Kidney (tissue), 14 donors: ENCODE results near the gene HASPIN. TPM values are rescaled to one million over a fixed set of nuclear protein-coding genes. Genes with fewer than 3 reads are reported as not detected.

Source experiments
- DNase-seq, 5 donors: peaks; one replicate each; pipeline ENCODE4 v3.0.0-alpha.2; 2013 to 2020
- FAIRE-seq: peaks from 2 replicates; lab custom pipeline; 2012; peaks lifted over from hg19 to GRCh38; lab: Jason Lieb, UNC
- H3K27ac ChIP-seq, 2 donors: one replicate each; pipeline ENCODE4 v1.7.0; 2013; ENCODE audit warnings: low read depth in 2 of 2, low read length in 2 of 2, inconsistent platforms in 1 of 2
- H3K27me3 ChIP-seq: one replicate; pipeline ENCODE4 v1.7.1; 2013; ENCODE audit warnings: low read length, inconsistent platforms; ENCODE audit not compliant: control insufficient read depth, insufficient read depth
- H3K36me3 ChIP-seq, 3 donors: one replicate each; pipeline versions ENCODE4 v1.7.0 to v1.7.1; 2013; ENCODE audit warnings: low read length in 3 of 3, control low read depth in 1 of 3, inconsistent platforms in 1 of 3; ENCODE audit not compliant: insufficient read depth in 3 of 3, control insufficient read depth in 2 of 3
- H3K4me1 ChIP-seq, 3 donors: one replicate each; pipeline versions ENCODE4 v1.7.0 to v1.7.1; 2013; ENCODE audit warnings: low read length in 3 of 3, inconsistent platforms in 1 of 3, low read depth in 1 of 3; ENCODE audit not compliant: control insufficient read depth in 2 of 3, insufficient read depth in 2 of 3
- H3K4me3 ChIP-seq, 3 donors: one replicate each; pipeline versions ENCODE4 v1.7.0 to v1.8.1; 2013; ENCODE audit warnings: low read length in 3 of 3, control low read depth in 1 of 3, inconsistent platforms in 1 of 3
- H3K9ac ChIP-seq, 3 donors: one replicate each; pipeline versions ENCODE4 v1.7.0 to v1.7.1; 2013; ENCODE audit warnings: low read length in 3 of 3, control low read depth in 1 of 3, inconsistent platforms in 1 of 3
- H3K9me3 ChIP-seq, 3 donors: one replicate each; pipeline versions ENCODE4 v1.7.0 to v1.7.1; 2013; ENCODE audit warnings: low read length in 3 of 3, control low read depth in 1 of 3, inconsistent platforms in 1 of 3; ENCODE audit not compliant: control insufficient read depth in 2 of 3, insufficient read depth in 1 of 3
- CTCF ChIP-seq: IDR thresholded peaks from 3 replicates; pipeline ENCODE4 v1.5.1; 2012; ENCODE audit warnings: mild to moderate bottlenecking, moderate library complexity, borderline replicate concordance; ENCODE audit not compliant: insufficient read depth; ENCODE audit errors: extremely low read depth
- intact Hi-C: fragments of 100-400 bp; cut with DNase I; formaldehyde crosslinking; loops from one replicate; pipeline ENCODE4 v1.11.1; 2022
- polyA plus RNA-seq: library from polyadenylated mRNA; stranded (reverse); fragments of 350-450 nt; fragmentation: Illumina TruSeq; extraction: RNeasy Lipid Tissue Mini Kit (QIAGEN cat#74804); gene quantifications from one replicate; pipeline ENCODE4 v1.2.3, GENCODE V29; 2014; ENCODE audit warnings: low read depth, low replicate concordance; ENCODE audit not compliant: insufficient read depth
- total RNA-seq: library from RNA; stranded (reverse); fragmentation: NEBNext Ultra II Directional; extraction: Animal tissue kit (Norgen Biotek cat#: 25700); gene quantifications from one replicate; pipeline ENCODE4 v1.2.1, GENCODE V29; 2021
- donor health status: control.
- donor health status: control.
- donor health status: control.
- donor health status: control.
- donor health status: control.
- donor health status: DM: yes; HTN: yes; CAD: no.
- donor health status: Normal renal cell carcinoma (clear cell type).

The HASPIN gene
- total and polyA plus RNA-seq, 2 donors from 2014 or later, result 0.38 TPM; not detected in 1

DNA sequence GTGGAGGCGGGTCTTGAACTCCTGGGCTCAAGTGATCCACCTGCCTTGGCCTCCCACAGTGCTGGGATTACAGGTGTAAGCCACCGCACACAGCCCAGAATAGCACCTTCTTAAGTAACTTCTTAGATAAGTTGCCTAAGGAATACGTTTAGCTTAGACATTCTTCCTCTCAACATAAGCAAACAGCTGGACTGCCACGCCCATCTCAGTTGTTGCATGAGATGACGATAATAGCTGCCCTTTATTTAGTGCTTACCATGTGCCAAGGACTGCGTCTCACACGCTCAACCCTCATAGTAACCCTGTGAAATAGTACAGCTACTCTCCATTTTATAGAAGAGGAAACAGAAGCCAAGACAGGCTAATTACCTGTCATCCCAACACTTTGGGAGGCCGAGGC lies 11.8 kb downstream of the HASPIN start:
- H3K36me3 ChIP-seq, result no peaks in the 10 kb centered on the region
- no peak overlapping the region for H3K4me3 ChIP-seq
- no peak for FAIRE-seq
- H3K27me3 ChIP-seq, result no peaks in the 10 kb centered on the region
- no peak overlapping the region for H3K9ac ChIP-seq
- H3K4me1 ChIP-seq, result peaks cover 0 to 7% (median 6%) of the 10 kb centered on the region in 3 donors
- no peak for DNase-seq
- TF ChIP-seq CTCF, result no peak
- no peaks in the 10 kb centered on the region for H3K9me3 ChIP-seq
- intact Hi-C loops, result loop anchor here (10.0 kb wide), 1 partner anchor 109 kb away; the partner anchor contains the start of gene NCBP3
- no peak overlapping the region for H3K27ac ChIP-seq

GRCh38 chr17:3738562-3739295 lies 15.0 kb downstream of the HASPIN start:
- Histone ChIP-seq H3K9me3 (no peaks in the 10 kb centered on the region), H3K4me3 (peak overlapping the region in 1 of 3 donors; percentile 35), H3K27ac (no peak overlapping the region), H3K4me1 (peaks cover 0 to 7% (median 6%) of the 10 kb centered on the region in 3 donors), H3K36me3 (no peaks in the 10 kb centered on the region), H3K27me3 (no peaks in the 10 kb centered on the region), H3K9ac (peak overlapping the region in 1 of 3 donors; percentile 40)
- TF ChIP-seq CTCF, result no peak
- intact Hi-C loops, result loop anchor here (10.0 kb wide), 1 partner anchor 106 kb away; the partner anchor contains the start of gene NCBP3
- FAIRE-seq (no peak), DNase-seq (peak; percentile 61 to 78 (median 69))

GRCh38 chr17:3739422-3740124 lies 15.9 kb downstream of the HASPIN start:
- intact Hi-C loops, result loop anchor here (10.0 kb wide), 1 partner anchor 105 kb away; the partner anchor contains the start of gene NCBP3
- no peak overlapping the region for H3K27ac ChIP-seq
- peak in 2 of 5 donors; percentile 22 to 51 for DNase-seq
- H3K4me1 ChIP-seq, result peaks cover 0 to 7% (median 6%) of the 10 kb centered on the region in 3 donors
- TF ChIP-seq CTCF, result no peak
- H3K27me3 ChIP-seq, result no peaks in the 10 kb centered on the region
- H3K9me3 ChIP-seq, result no peaks in the 10 kb centered on the region
- H3K36me3 ChIP-seq, result no peaks in the 10 kb centered on the region
- H3K4me3 ChIP-seq, result no peak overlapping the region
- FAIRE-seq, result no peak
- no peak overlapping the region for H3K9ac ChIP-seq
